ENCODE results near the gene DUSP2. TPM values are rescaled to one million over a fixed set of nuclear protein-coding genes. Genes with fewer than 3 reads are reported as not detected.
"Not testable (repeated sequence)": the region's sequence is repeated elsewhere in the genome, so short reads cannot be mapped to it uniquely, and the experiment has no call there.

Gene DUSP2
- total RNA-seq, 2 experiments from 2014 or later = 248 to 407 TPM

GRCh38 chr2:96141624-96141967, 3.6 kb downstream of the DUSP2 start:
- ChIA-PET CTCF (interaction anchor here (0.6 to 17.4 kb wide), 9 partner anchors 10 to 149 kb away, joined by 3 to 347 read pairs (median 4); partner anchors contain the start of gene ANKRD36C), POLR2A (interaction anchor here (1.3 to 12.9 kb wide), 7 partner anchors 17 to 67 kb away, joined by 3 to 136 read pairs (median 9); partner anchors contain the start of gene STARD7)
- Mint-ChIP-seq H3K4me1 (peaks cover 32% of the 10 kb centered on the region), H3K4me3 (peak overlapping the region; percentile 97), H3K27ac (peak overlapping the region; percentile 92), H3K36me3 (ENCODE audit: low read depth) (peaks cover 33% of the 10 kb centered on the region)
- H3K27me3 Mint-ChIP-seq; ATAC-seq; intact Hi-C loops (cut with DNase I, micrococcal nuclease); DNase-seq; H3K9me3 Mint-ChIP-seq (ENCODE audit: low read depth): not testable (repeated sequence)

GRCh38 chr2:96140941-96141623, 4.2 kb downstream of the DUSP2 start:
- Mint-ChIP-seq H3K27ac (peak overlapping the region; percentile 51), H3K27me3 (no peaks in the 10 kb centered on the region), H3K9me3 (ENCODE audit: low read depth) (no peaks in the 10 kb centered on the region), H3K36me3 (ENCODE audit: low read depth) (peaks cover 33% of the 10 kb centered on the region), H3K4me1 (peaks cover 28% of the 10 kb centered on the region), H3K4me3 (peak overlapping the region; percentile 97)
- ATAC-seq = no peak
- ChIA-PET POLR2A (interaction anchor here (1.0 to 12.9 kb wide), 7 partner anchors 17 to 67 kb away, joined by 3 to 136 read pairs (median 9); partner anchors contain the start of gene STARD7), CTCF (interaction anchor here (0.6 to 17.4 kb wide), 10 partner anchors 11 to 1530 kb away, joined by 3 to 347 read pairs (median 6); partner anchors contain the start of gene ANKRD36C)
- DNase-seq = peak; percentile 34
- intact Hi-C loops (cut with DNase I, micrococcal nuclease) = no loop called here

- no peaks in the 10 kb centered on the region for H3K9me3 Mint-ChIP-seq (ENCODE audit: low read depth)
- ATAC-seq (no peak), DNase-seq (no peak)
- H3K4me3 Mint-ChIP-seq = no peak overlapping the region
- intact Hi-C loops (cut with DNase I, micrococcal nuclease) = no loop called here
- CTCF ChIA-PET = interaction anchor here (0.6 to 17.4 kb wide), 33 partner anchors 9 to 608 kb away, joined by 3 to 347 read pairs (median 4); no protein-coding TSS in a partner anchor
- peaks cover 28% of the 10 kb centered on the region for H3K4me1 Mint-ChIP-seq
- no peaks in the 10 kb centered on the region for H3K27me3 Mint-ChIP-seq
- POLR2A ChIA-PET = interaction anchor here (12.9 kb wide), 1 partner anchor 35 kb away, joined by 136 read pairs; no protein-coding TSS in a partner anchor
- no peak overlapping the region for H3K27ac Mint-ChIP-seq
- H3K36me3 Mint-ChIP-seq (ENCODE audit: low read depth) = peaks cover 27% of the 10 kb centered on the region
Observed at GRCh38 chr2:96139181-96139758, 6.0 kb downstream of the DUSP2 start.

- ATAC-seq (peak; percentile 33), DNase-seq (peak; percentile 82)
- Mint-ChIP-seq H3K4me3 (no peak within 1 kb of the TSS), H3K36me3 (ENCODE audit: low read depth) (peaks cover 19% of the 10 kb centered on the region), H3K27me3 (no peaks in the 10 kb centered on the region), H3K27ac (no peak within 1 kb of the TSS), H3K4me1 (peaks cover 28% of the 10 kb centered on the region), H3K9me3 (ENCODE audit: low read depth) (no peaks in the 10 kb centered on the region)
- intact Hi-C loops (cut with DNase I, micrococcal nuclease) = loop anchor here (1.0 kb wide), 2 partner anchors 36 to 70 kb away; partner anchors contain the start of gene STARD7 (in 1 of the 2)
- POLR2A ChIA-PET = interaction anchor here (0.7 to 12.9 kb wide), 3 partner anchors 20 to 65 kb away, joined by 3 to 136 read pairs (median 3); no protein-coding TSS in a partner anchor
- CTCF ChIA-PET = interaction anchor here (0.6 to 17.4 kb wide), 39 partner anchors 8 to 609 kb away, joined by 3 to 347 read pairs (median 4); no protein-coding TSS in a partner anchor
Observed at GRCh38 chr2:96138179-96139145, 6.8 kb downstream of the DUSP2 start, which contains the start of gene ASTL. ASTL (minus strand) TSS chr2:96138502; CDS start chr2:96138436, 66 bp downstream.

GRCh38 chr2:96137321-96138178, 7.7 kb downstream of the DUSP2 start:
- Mint-ChIP-seq H3K4me3 (no peak overlapping the region), H3K36me3 (ENCODE audit: low read depth) (peaks cover 12% of the 10 kb centered on the region), H3K27me3 (no peaks in the 10 kb centered on the region), H3K27ac (no peak overlapping the region), H3K4me1 (peaks cover 27% of the 10 kb centered on the region), H3K9me3 (ENCODE audit: low read depth) (no peaks in the 10 kb centered on the region)
- ATAC-seq (no peak), DNase-seq (no peak)
- intact Hi-C loops (cut with DNase I, micrococcal nuclease) = loop anchor here (1.0 kb wide), 2 partner anchors 37 to 71 kb away; partner anchors contain the start of gene STARD7 (in 1 of the 2)
- ChIA-PET POLR2A (interaction anchor here (0.5 to 12.9 kb wide), 4 partner anchors 21 to 71 kb away, joined by 3 to 136 read pairs (median 4); partner anchors contain the start of gene STARD7), CTCF (interaction anchor here (0.6 to 17.4 kb wide), 17 partner anchors 9 to 250 kb away, joined by 3 to 347 read pairs (median 3); no protein-coding TSS in a partner anchor)

GRCh38 chr2:96136129-96136720, 9.0 kb downstream of the DUSP2 start:
- CTCF ChIA-PET = interaction anchor here (1.1 to 17.4 kb wide), 2 partner anchors 38 to 42 kb away, joined by 5 to 347 read pairs; no protein-coding TSS in a partner anchor
- ATAC-seq = no peak
- POLR2A ChIA-PET = interaction anchor here (12.9 kb wide), 1 partner anchor 38 kb away, joined by 136 read pairs; no protein-coding TSS in a partner anchor
- Mint-ChIP-seq H3K36me3 (ENCODE audit: low read depth) (peaks cover 5% of the 10 kb centered on the region), H3K9me3 (ENCODE audit: low read depth) (no peaks in the 10 kb centered on the region), H3K27me3 (no peaks in the 10 kb centered on the region), H3K27ac (no peak overlapping the region), H3K4me1 (peaks cover 25% of the 10 kb centered on the region), H3K4me3 (no peak overlapping the region)
- intact Hi-C loops (cut with DNase I, micrococcal nuclease) = no loop called here
- no peak for DNase-seq

- H3K36me3 Mint-ChIP-seq (ENCODE audit: low read depth) = peaks cover 5% of the 10 kb centered on the region
- no peaks in the 10 kb centered on the region for H3K9me3 Mint-ChIP-seq (ENCODE audit: low read depth)
- DNase-seq (no peak), ATAC-seq (no peak)
- CTCF ChIA-PET = interaction anchor here (17.4 kb wide), 1 partner anchor 38 kb away, joined by 347 read pairs; no protein-coding TSS in a partner anchor
- H3K27me3 Mint-ChIP-seq = no peaks in the 10 kb centered on the region
- POLR2A ChIA-PET = no interaction called here
- H3K4me3 Mint-ChIP-seq = no peak overlapping the region
- intact Hi-C loops (cut with DNase I, micrococcal nuclease) = no loop called here
- peaks cover 25% of the 10 kb centered on the region for H3K4me1 Mint-ChIP-seq
- no peak overlapping the region for H3K27ac Mint-ChIP-seq
Observed at GRCh38 chr2:96135621-96136020, 9.6 kb downstream of the DUSP2 start.

GRCh38 chr2:96135171-96135570, 10.1 kb downstream of the DUSP2 start:
- no peak overlapping the region for H3K27ac Mint-ChIP-seq
- H3K27me3 Mint-ChIP-seq = no peaks in the 10 kb centered on the region
- H3K4me1 Mint-ChIP-seq = peaks cover 28% of the 10 kb centered on the region
- intact Hi-C loops (cut with DNase I, micrococcal nuclease) = no loop called here
- DNase-seq (no peak), ATAC-seq (no peak)
- ChIA-PET CTCF (interaction anchor here (17.4 kb wide), 1 partner anchor 39 kb away, joined by 347 read pairs; no protein-coding TSS in a partner anchor), POLR2A (no interaction called here)
- no peak overlapping the region for H3K4me3 Mint-ChIP-seq
- no peaks in the 10 kb centered on the region for H3K9me3 Mint-ChIP-seq (ENCODE audit: low read depth)
- H3K36me3 Mint-ChIP-seq (ENCODE audit: low read depth) = peaks cover 5% of the 10 kb centered on the region

GRCh38 chr2:96134421-96134820, 10.8 kb downstream of the DUSP2 start:
- ATAC-seq = no peak
- Mint-ChIP-seq H3K4me3 (no peak overlapping the region), H3K36me3 (ENCODE audit: low read depth) (peaks cover 9% of the 10 kb centered on the region), H3K4me1 (peaks cover 27% of the 10 kb centered on the region), H3K27ac (no peak overlapping the region), H3K27me3 (no peaks in the 10 kb centered on the region), H3K9me3 (ENCODE audit: low read depth) (no peaks in the 10 kb centered on the region)
- DNase-seq = no peak
- POLR2A ChIA-PET = no interaction called here
- intact Hi-C loops (cut with DNase I, micrococcal nuclease) = no loop called here
- CTCF ChIA-PET = interaction anchor here (5.0 to 17.4 kb wide), 2 partner anchors 39 to 40 kb away, joined by 40 to 347 read pairs; no protein-coding TSS in a partner anchor

Data from activated CD4-positive, alpha-beta T cell treated with anti-CD3 and anti-CD28 coated beads for 36 hours (primary cell).